ENCODE results near the gene RPN2.
"Not testable (repeated sequence)": the region's sequence is repeated elsewhere in the genome, so short reads cannot be mapped to it uniquely, and the experiment has no call there.

Gene RPN2

GRCh38 chr20:37178839-37179682 is at the start of gene RPN2, which contains the start of gene MROH8:
RPN2 (plus strand) TSS chr20:37179330; CDS start chr20:37179357, 27 bp downstream.
MROH8 (minus strand) TSS chr20:37179548.
- DNase-seq (ENCODE audit: low read depth), result peak; percentile 89

- DNase-seq (ENCODE audit: low read depth), result no peak
These were observed 47.6 kb upstream of the RPN2 start for GRCh38 chr20:37131486-37131885.

- DNase-seq (ENCODE audit: low read depth), result no peak
These were observed 45.2 kb upstream of the RPN2 start for GRCh38 chr20:37133952-37134351.

- no peak for DNase-seq (ENCODE audit: low read depth)
These were observed 41.6 kb upstream of the RPN2 start for GRCh38 chr20:37137547-37137946.

GRCh38 chr20:37142708-37143107 is 36.4 kb upstream of the RPN2 start:
- DNase-seq (ENCODE audit: low read depth), result no peak

GRCh38 chr20:37144856-37145404 is 34.2 kb upstream of the RPN2 start:
- no peak for DNase-seq (ENCODE audit: low read depth)

- no peak for DNase-seq (ENCODE audit: low read depth)
These were observed 31.9 kb upstream of the RPN2 start for GRCh38 chr20:37147250-37147649.

GRCh38 chr20:37150864-37151263 is 28.3 kb upstream of the RPN2 start:
- DNase-seq (ENCODE audit: low read depth), result not testable (repeated sequence)

GRCh38 chr20:37151529-37151928 is 27.6 kb upstream of the RPN2 start:
- no peak for DNase-seq (ENCODE audit: low read depth)

GRCh38 chr20:37152284-37152683 is 26.8 kb upstream of the RPN2 start:
- no peak for DNase-seq (ENCODE audit: low read depth)

- no peak for DNase-seq (ENCODE audit: low read depth)
These were observed 24.3 kb upstream of the RPN2 start for GRCh38 chr20:37154684-37155298.

GRCh38 chr20:37155987-37156386 is 23.1 kb upstream of the RPN2 start:
- DNase-seq (ENCODE audit: low read depth), result no peak

- no peak for DNase-seq (ENCODE audit: low read depth)
These were observed 20.9 kb upstream of the RPN2 start for GRCh38 chr20:37158248-37158647.

- no peak for DNase-seq (ENCODE audit: low read depth)
These were observed 18.4 kb upstream of the RPN2 start for GRCh38 chr20:37160683-37161082.

GRCh38 chr20:37161830-37162549 is 17.1 kb upstream of the RPN2 start:
- DNase-seq (ENCODE audit: low read depth), result no peak

GRCh38 chr20:37162646-37163045 is 16.5 kb upstream of the RPN2 start:
- DNase-seq (ENCODE audit: low read depth), result no peak

GRCh38 chr20:37163832-37164554 is 15.1 kb upstream of the RPN2 start:
- no peak for DNase-seq (ENCODE audit: low read depth)

- DNase-seq (ENCODE audit: low read depth), result no peak
These were observed 14.1 kb upstream of the RPN2 start for GRCh38 chr20:37165031-37165430.

- DNase-seq (ENCODE audit: low read depth), result no peak
These were observed 12.3 kb upstream of the RPN2 start for GRCh38 chr20:37166867-37167266.

GRCh38 chr20:37172836-37173235 is 6.3 kb upstream of the RPN2 start:
- DNase-seq (ENCODE audit: low read depth), result no peak

GRCh38 chr20:37179683-37180524 is 774 bp downstream of the RPN2 start:
- DNase-seq (ENCODE audit: low read depth), result no peak
